Measurements from ENCODE around the gene KCNQ1. TPM values are rescaled to one million over a fixed set of nuclear protein-coding genes. Genes with fewer than 3 reads are reported as not detected.
A peak's percentile ranks its signal among the peaks of the same experiment; 100 is the strongest.

KCNQ1 gene
- total RNA-seq, 1 donor from 2014 or later = 0.16 TPM

DNA sequence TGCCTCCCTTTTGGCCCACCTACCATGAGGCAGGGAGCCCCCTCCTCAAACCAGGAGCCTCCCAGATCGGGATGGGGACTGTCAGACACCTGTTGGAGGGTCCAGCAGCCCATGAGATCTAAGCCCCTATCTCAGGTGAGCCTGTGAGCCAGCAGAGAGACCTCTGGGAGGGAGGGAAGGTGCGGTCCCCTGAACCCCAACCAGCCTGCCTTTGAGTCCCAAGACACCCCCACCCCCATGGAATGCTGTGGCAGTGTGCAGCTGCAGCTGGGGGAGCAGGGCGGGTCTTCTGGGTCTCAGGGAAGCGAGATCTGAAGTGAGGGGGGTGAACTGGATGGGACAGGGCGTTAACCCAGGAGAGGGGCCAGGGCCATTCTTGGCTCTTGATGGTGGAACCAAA is 442.1 kb downstream of the KCNQ1 start:
- peaks cover 22% of the 10 kb centered on the region for H3K4me1 Mint-ChIP-seq (ENCODE audit: unreplicated experiment)
- H3K36me3 Mint-ChIP-seq (ENCODE audit: unreplicated experiment) = no peaks in the 10 kb centered on the region
- no peak for TF ChIP-seq CTCF (IDR thresholded peaks at IDR 0.05)
- H3K27ac Mint-ChIP-seq (ENCODE audit: unreplicated experiment) = no peak overlapping the region
- no peaks in the 10 kb centered on the region for H3K9me3 Mint-ChIP-seq (ENCODE audit: unreplicated experiment)
- H3K4me3 Mint-ChIP-seq (ENCODE audit: unreplicated experiment) = no peak overlapping the region
- no peak for DNase-seq (ENCODE audit: extremely low spot score, unreplicated experiment)
- no peaks in the 10 kb centered on the region for H3K27me3 Mint-ChIP-seq (ENCODE audit: unreplicated experiment)

GRCh38 chr11:2887515-2888195 is 442.8 kb downstream of the KCNQ1 start:
- H3K9me3 Mint-ChIP-seq (ENCODE audit: unreplicated experiment) = no peaks in the 10 kb centered on the region
- no peaks in the 10 kb centered on the region for H3K36me3 Mint-ChIP-seq (ENCODE audit: unreplicated experiment)
- no peak for DNase-seq (ENCODE audit: extremely low spot score, unreplicated experiment)
- no peak overlapping the region for H3K27ac Mint-ChIP-seq (ENCODE audit: unreplicated experiment)
- no peaks in the 10 kb centered on the region for H3K27me3 Mint-ChIP-seq (ENCODE audit: unreplicated experiment)
- no peak for TF ChIP-seq CTCF (IDR thresholded peaks at IDR 0.05)
- H3K4me1 Mint-ChIP-seq (ENCODE audit: unreplicated experiment) = peaks cover 25% of the 10 kb centered on the region
- H3K4me3 Mint-ChIP-seq (ENCODE audit: unreplicated experiment) = no peak overlapping the region

GRCh38 chr11:2888266-2888968 is 443.6 kb downstream of the KCNQ1 start:
- no peaks in the 10 kb centered on the region for H3K36me3 Mint-ChIP-seq (ENCODE audit: unreplicated experiment)
- peak; percentile 98 for TF ChIP-seq CTCF (IDR thresholded peaks at IDR 0.05)
- DNase-seq (ENCODE audit: extremely low spot score, unreplicated experiment) = peak; percentile 96
- H3K4me1 Mint-ChIP-seq (ENCODE audit: unreplicated experiment) = peaks cover 25% of the 10 kb centered on the region
- H3K9me3 Mint-ChIP-seq (ENCODE audit: unreplicated experiment) = no peaks in the 10 kb centered on the region
- H3K27me3 Mint-ChIP-seq (ENCODE audit: unreplicated experiment) = no peaks in the 10 kb centered on the region
- H3K4me3 Mint-ChIP-seq (ENCODE audit: unreplicated experiment) = no peak overlapping the region
- H3K27ac Mint-ChIP-seq (ENCODE audit: unreplicated experiment) = no peak overlapping the region

GRCh38 chr11:2889362-2890273 is 444.8 kb downstream of the KCNQ1 start:
- peaks cover 25% of the 10 kb centered on the region for H3K4me1 Mint-ChIP-seq (ENCODE audit: unreplicated experiment)
- no peak overlapping the region for H3K27ac Mint-ChIP-seq (ENCODE audit: unreplicated experiment)
- no peak for DNase-seq (ENCODE audit: extremely low spot score, unreplicated experiment)
- TF ChIP-seq CTCF (IDR thresholded peaks at IDR 0.05) = no peak
- no peaks in the 10 kb centered on the region for H3K36me3 Mint-ChIP-seq (ENCODE audit: unreplicated experiment)
- no peaks in the 10 kb centered on the region for H3K27me3 Mint-ChIP-seq (ENCODE audit: unreplicated experiment)
- no peaks in the 10 kb centered on the region for H3K9me3 Mint-ChIP-seq (ENCODE audit: unreplicated experiment)
- no peak overlapping the region for H3K4me3 Mint-ChIP-seq (ENCODE audit: unreplicated experiment)

Measured in osteocyte (in vitro differentiated cells).